ENCODE results near the gene BTAF1.

Gene BTAF1

GRCh38 chr10:92052741-92053140, 129.2 kb downstream of the BTAF1 start:
- DNase-seq (ENCODE audit: low spot score) = no peak

- DNase-seq (ENCODE audit: low spot score) = no peak
Measured at GRCh38 chr10:92054807-92055206, 131.2 kb downstream of the BTAF1 start.

GRCh38 chr10:92062273-92062672, 138.7 kb downstream of the BTAF1 start:
- no peak for DNase-seq (ENCODE audit: low spot score)

- peak; percentile 6 for DNase-seq (ENCODE audit: low spot score)
Measured at GRCh38 chr10:92064506-92064905, 140.9 kb downstream of the BTAF1 start.

- no peak for DNase-seq (ENCODE audit: low spot score)
Measured at GRCh38 chr10:92066386-92066785, 142.8 kb downstream of the BTAF1 start.

- DNase-seq (ENCODE audit: low spot score) = no peak
Measured at GRCh38 chr10:92068900-92069299, 145.3 kb downstream of the BTAF1 start.

GRCh38 chr10:92074126-92074887, 150.7 kb downstream of the BTAF1 start:
- peak; percentile 14 for DNase-seq (ENCODE audit: low spot score)

- DNase-seq (ENCODE audit: low spot score) = no peak
Measured at GRCh38 chr10:92075829-92076228, 152.3 kb downstream of the BTAF1 start.

- DNase-seq (ENCODE audit: low spot score) = no peak
Measured at GRCh38 chr10:92076722-92077121, 153.2 kb downstream of the BTAF1 start.

GRCh38 chr10:92079003-92079402, 155.4 kb downstream of the BTAF1 start:
- DNase-seq (ENCODE audit: low spot score) = no peak
